Liver (tissue), 9 donors: ENCODE results near the gene TNP2. TPM values are rescaled to one million over a fixed set of nuclear protein-coding genes. Genes with fewer than 3 reads are reported as not detected.

Source experiments
- DNase-seq: peaks from one replicate; pipeline ENCODE4 v3.0.0-alpha.2; 2017; ENCODE audit warnings: low spot score
- H3K27ac ChIP-seq, 2 donors: one replicate each; pipeline ENCODE4 v1.7.0; 2013; ENCODE audit warnings: inconsistent platforms in 2 of 2, low read length in 2 of 2, control low read depth in 1 of 2, low read depth in 1 of 2, mild to moderate bottlenecking in 1 of 2
- H3K27me3 ChIP-seq, 4 donors: one replicate each; pipeline versions ENCODE4 v1.6.1 to v1.7.0; 2013; ENCODE audit warnings: low read length in 3 of 4, inconsistent platforms in 1 of 4, mild to moderate bottlenecking in 1 of 4, moderate library complexity in 1 of 4; ENCODE audit not compliant: control insufficient read depth in 4 of 4, insufficient read depth in 4 of 4
- H3K36me3 ChIP-seq, 4 donors: one replicate each; pipeline versions ENCODE4 v1.6.1 to v1.7.0; 2013; ENCODE audit warnings: low read length in 3 of 4, mild to moderate bottlenecking in 3 of 4, low read depth in 1 of 4, moderate library complexity in 1 of 4; ENCODE audit not compliant: control insufficient read depth in 4 of 4, insufficient read depth in 3 of 4
- H3K4me1 ChIP-seq, 4 donors: one replicate each; pipeline versions ENCODE4 v1.6.1 to v1.7.0; 2013; ENCODE audit warnings: low read length in 3 of 4, mild to moderate bottlenecking in 3 of 4, moderate library complexity in 1 of 4; ENCODE audit not compliant: control insufficient read depth in 4 of 4, insufficient read depth in 4 of 4
- H3K4me3 ChIP-seq, 3 donors: one replicate each; pipeline versions ENCODE4 v1.6.1 to v1.7.0; 2013; ENCODE audit warnings: low read length in 3 of 3, control low read depth in 1 of 3, low read depth in 1 of 3, mild to moderate bottlenecking in 1 of 3
- H3K9ac ChIP-seq, 2 donors: one replicate each; pipeline ENCODE4 v1.7.0; 2013; ENCODE audit warnings: low read length in 2 of 2, mild to moderate bottlenecking in 2 of 2, moderate library complexity in 2 of 2, control low read depth in 1 of 2, low read depth in 1 of 2
- H3K9me3 ChIP-seq, 4 donors: one replicate each; pipeline versions ENCODE4 v1.6.1 to v1.7.0; 2013; ENCODE audit warnings: low read length in 3 of 4; ENCODE audit not compliant: control insufficient read depth in 4 of 4
- EGR1 ChIP-seq, 2 donors: IDR thresholded peaks; 2 replicates each; pipeline ENCODE4 v1.6.1; 2016 to 2018; ENCODE audit warnings: antibody characterized with exemption in 2 of 2, low read depth in 2 of 2
- FOXA1 ChIP-seq: IDR thresholded peaks from 2 replicates; pipeline ENCODE4 v1.6.1; 2016; ENCODE audit warnings: antibody characterized with exemption
- FOXA2 ChIP-seq: IDR thresholded peaks from 2 replicates; pipeline ENCODE4 v1.6.1; 2016; ENCODE audit warnings: antibody characterized with exemption
- GABPA ChIP-seq, 2 donors: IDR thresholded peaks in 1 of 2; conservative IDR thresholded peaks in 1 of 2; 2 replicates each; pipeline ENCODE4 v1.6.1; 2016; ENCODE audit warnings: antibody characterized with exemption in 2 of 2, mild to moderate bottlenecking in 1 of 2, moderate library complexity in 1 of 2
- HNF4A ChIP-seq, 2 donors: conservative IDR thresholded peaks; 2 replicates each; pipeline ENCODE4 v1.6.1; 2016; ENCODE audit warnings: antibody characterized with exemption in 2 of 2, mild to moderate bottlenecking in 2 of 2
- HNF4G ChIP-seq: IDR thresholded peaks from 2 replicates; pipeline ENCODE4 v1.6.1; 2016; ENCODE audit warnings: antibody characterized with exemption
- JUND ChIP-seq, 2 donors: IDR thresholded peaks; 2 replicates each; pipeline ENCODE4 v1.6.1; 2016; ENCODE audit warnings: antibody characterized with exemption in 2 of 2
- MAX ChIP-seq: IDR thresholded peaks from 2 replicates; pipeline ENCODE4 v1.6.1; 2016; ENCODE audit warnings: antibody characterized with exemption
- NR2F2 ChIP-seq: IDR thresholded peaks from 2 replicates; pipeline ENCODE4 v1.6.1; 2016; ENCODE audit warnings: antibody characterized with exemption
- RAD21 ChIP-seq, 2 donors: IDR thresholded peaks; 2 replicates each; pipeline ENCODE4 v1.6.1; 2016; ENCODE audit warnings: antibody characterized with exemption in 2 of 2, mild to moderate bottlenecking in 2 of 2
- RXRA ChIP-seq, 2 donors: IDR thresholded peaks; 2 replicates each; pipeline ENCODE4 v1.6.1; 2017 to 2018; ENCODE audit warnings: antibody characterized with exemption in 2 of 2, mild to moderate bottlenecking in 1 of 2
- SP1 ChIP-seq: IDR thresholded peaks from 2 replicates; pipeline ENCODE4 v1.6.1; 2018; ENCODE audit warnings: antibody characterized with exemption, mild to moderate bottlenecking
- TAF1 ChIP-seq: conservative IDR thresholded peaks from 2 replicates; pipeline ENCODE4 v1.6.1; 2016; ENCODE audit warnings: antibody characterized with exemption, mild to moderate bottlenecking
- YY1 ChIP-seq: IDR thresholded peaks from 2 replicates; pipeline ENCODE4 v1.6.1; 2016; ENCODE audit warnings: antibody characterized with exemption, mild to moderate bottlenecking
- ZBTB33 ChIP-seq: IDR thresholded peaks from 2 replicates; pipeline ENCODE4 v1.6.1; 2016; ENCODE audit warnings: antibody characterized with exemption
- WGBS: extraction: QIAGEN DNeasy Blood & Tissue Kit; methylation state at CpG from one replicate; pipeline ENCODE4 v1.1.7; 2013; 5-methylcytosine and 5-hydroxymethylcytosine counted together
- polyA plus RNA-seq, 2 donors: library from polyadenylated mRNA; stranded (reverse) in 1 of 2; unstranded in 1 of 2; fragments of 200-250 nt in 1 of 2; fragments of >200 nt in 1 of 2; fragmentation: Nextera tagmentation in 1 of 2; extraction: Ambion mirVana in 1 of 2; gene quantifications; one replicate each; pipeline versions ENCODE4 v1.2.1 to v1.2.3, GENCODE V29; 2013 to 2015
- total RNA-seq, 2 donors: library from RNA; depleted of rRNA; stranded (reverse); fragments of >200 nt; gene quantifications; one replicate each; pipeline ENCODE4 v1.2.3, GENCODE V29; 2014
- TF ChIP-seq, protein P1 (sequence below): fragments of 150-350 bp; IDR thresholded peaks from 2 replicates; pipeline ENCODE4 v1.5.1; 2017; ENCODE audit warnings: improper control_type of control experiment, low read depth, low read length; ENCODE audit not compliant: missing input control
- TF ChIP-seq, protein P2 (sequence below): IDR thresholded peaks from 2 replicates; pipeline ENCODE4 v1.6.1; 2016; ENCODE audit warnings: antibody characterized with exemption, mild to moderate bottlenecking
- donor health status: healthy.
- donor health status: healthy.
- donor health status: healthy.
- donor health status: healthy.
- donor health status: healthy.

The TNP2 gene
- total and polyA plus RNA-seq, 4 donors = not detected

DNA sequence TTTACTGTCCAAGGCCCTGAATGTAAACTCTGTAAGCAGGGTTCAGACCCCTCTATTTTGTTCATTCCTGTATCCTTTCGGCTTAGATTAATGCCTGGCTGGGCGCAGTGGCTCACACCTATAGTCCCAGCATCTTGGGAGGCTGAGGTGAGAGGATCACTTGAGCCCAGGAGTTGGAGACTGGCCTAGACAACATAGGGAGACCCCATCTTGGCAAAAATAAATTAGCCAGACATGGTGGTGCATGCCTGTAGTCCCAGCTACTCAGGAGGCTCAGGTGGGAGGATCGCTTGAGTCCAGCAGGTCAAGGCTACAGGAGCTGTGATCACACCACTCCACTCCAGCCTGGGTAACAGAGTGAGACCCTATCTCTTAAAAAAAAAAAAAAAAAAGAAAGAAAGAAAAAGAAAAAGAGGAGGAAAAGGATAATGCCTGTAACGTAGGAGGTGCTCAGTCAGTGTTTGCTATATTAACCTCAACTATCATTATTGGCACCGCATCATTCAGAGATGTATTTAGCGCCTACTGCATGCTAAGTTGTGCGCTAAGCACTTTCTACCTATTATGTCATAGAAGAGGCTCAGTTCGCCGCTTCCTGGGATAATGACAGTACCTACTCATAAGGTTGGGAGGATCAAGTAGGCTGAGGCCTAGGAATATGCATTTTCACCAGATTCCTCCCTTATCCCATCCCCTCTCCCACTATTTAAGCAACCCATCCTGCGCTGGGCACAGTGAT is 18.2 kb downstream of the TNP2 start:
- no peak overlapping the region for H3K4me3 ChIP-seq
- no peak overlapping the region for H3K9ac ChIP-seq
- TF ChIP-seq RXRA (IDR thresholded peaks at IDR 0.05) = no peak
- no peak overlapping the region for H3K27ac ChIP-seq
- no peaks in the 10 kb centered on the region for H3K9me3 ChIP-seq
- peaks cover 0 to 1% (median 0%) of the 10 kb centered on the region in 4 donors for H3K36me3 ChIP-seq
- DNase-seq = no peak
- 97% methylated on average over 10 of the region's 10 CpGs for WGBS
- H3K4me1 ChIP-seq = peaks cover 0 to 13% (median 11%) of the 10 kb centered on the region in 4 donors
- H3K27me3 ChIP-seq = no peaks in the 10 kb centered on the region

DNA sequence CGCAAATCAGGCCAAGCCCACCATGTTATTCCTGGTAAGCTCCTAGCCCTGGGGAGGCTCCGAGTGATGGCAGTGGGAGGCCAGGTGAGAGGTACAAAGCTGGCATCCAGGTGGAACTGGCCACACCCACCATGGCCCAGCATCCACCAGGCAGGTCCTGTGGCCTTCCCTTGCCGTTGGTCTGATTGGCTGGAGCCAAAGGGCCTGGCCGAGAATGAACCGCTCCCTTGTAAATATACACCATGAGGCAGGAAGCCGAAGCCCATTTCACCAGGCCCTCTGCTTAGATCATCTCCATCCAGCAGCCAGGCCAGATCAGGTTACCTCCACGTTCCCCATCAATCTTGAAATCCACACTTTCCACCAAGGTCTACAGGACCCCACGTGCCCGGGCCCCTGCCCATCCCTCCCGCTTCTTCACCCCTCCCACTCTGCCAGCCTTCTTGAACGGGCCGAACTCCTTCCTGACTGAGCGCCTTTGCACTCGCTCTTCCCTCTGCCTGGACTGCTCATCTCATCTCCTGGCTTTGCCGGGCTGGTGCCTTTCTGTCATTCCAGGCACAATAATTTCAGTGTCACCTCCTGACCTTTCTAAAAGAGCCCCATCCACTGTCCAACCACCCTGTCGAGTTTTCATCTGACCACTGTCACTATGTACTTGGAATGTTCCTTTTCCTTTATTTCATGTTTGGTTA is 18.9 kb downstream of the TNP2 start:
- H3K9ac ChIP-seq = no peak overlapping the region
- no peaks in the 10 kb centered on the region for H3K9me3 ChIP-seq
- DNase-seq = no peak
- no peaks in the 10 kb centered on the region for H3K27me3 ChIP-seq
- H3K4me1 ChIP-seq = peaks cover 7 to 17% (median 13%) of the 10 kb centered on the region in 4 donors
- TF ChIP-seq, protein P1, sequence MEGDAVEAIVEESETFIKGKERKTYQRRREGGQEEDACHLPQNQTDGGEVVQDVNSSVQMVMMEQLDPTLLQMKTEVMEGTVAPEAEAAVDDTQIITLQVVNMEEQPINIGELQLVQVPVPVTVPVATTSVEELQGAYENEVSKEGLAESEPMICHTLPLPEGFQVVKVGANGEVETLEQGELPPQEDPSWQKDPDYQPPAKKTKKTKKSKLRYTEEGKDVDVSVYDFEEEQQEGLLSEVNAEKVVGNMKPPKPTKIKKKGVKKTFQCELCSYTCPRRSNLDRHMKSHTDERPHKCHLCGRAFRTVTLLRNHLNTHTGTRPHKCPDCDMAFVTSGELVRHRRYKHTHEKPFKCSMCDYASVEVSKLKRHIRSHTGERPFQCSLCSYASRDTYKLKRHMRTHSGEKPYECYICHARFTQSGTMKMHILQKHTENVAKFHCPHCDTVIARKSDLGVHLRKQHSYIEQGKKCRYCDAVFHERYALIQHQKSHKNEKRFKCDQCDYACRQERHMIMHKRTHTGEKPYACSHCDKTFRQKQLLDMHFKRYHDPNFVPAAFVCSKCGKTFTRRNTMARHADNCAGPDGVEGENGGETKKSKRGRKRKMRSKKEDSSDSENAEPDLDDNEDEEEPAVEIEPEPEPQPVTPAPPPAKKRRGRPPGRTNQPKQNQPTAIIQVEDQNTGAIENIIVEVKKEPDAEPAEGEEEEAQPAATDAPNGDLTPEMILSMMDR = no peak
- TF ChIP-seq RAD21 (IDR thresholded peaks at IDR 0.05) (no peak), SP1 (no peak), EGR1 (IDR thresholded peaks at IDR 0.05; ENCODE audit: low read depth in 2 of 2) (no peak), ZBTB33 (no peak), GABPA (IDR thresholded peaks at IDR 0.05 in 1 of 2, conservative IDR thresholded peaks at IDR 0.05 in 1 of 2) (no peak), HNF4A (conservative IDR thresholded peaks at IDR 0.05) (no peak), MAX (no peak), TAF1 (no peak), HNF4G (no peak), YY1 (no peak), RXRA (IDR thresholded peaks at IDR 0.05) (no peak), JUND (IDR thresholded peaks at IDR 0.05) (no peak), FOXA2 (no peak), FOXA1 (no peak), NR2F2 (no peak)
- TF ChIP-seq, protein P2, sequence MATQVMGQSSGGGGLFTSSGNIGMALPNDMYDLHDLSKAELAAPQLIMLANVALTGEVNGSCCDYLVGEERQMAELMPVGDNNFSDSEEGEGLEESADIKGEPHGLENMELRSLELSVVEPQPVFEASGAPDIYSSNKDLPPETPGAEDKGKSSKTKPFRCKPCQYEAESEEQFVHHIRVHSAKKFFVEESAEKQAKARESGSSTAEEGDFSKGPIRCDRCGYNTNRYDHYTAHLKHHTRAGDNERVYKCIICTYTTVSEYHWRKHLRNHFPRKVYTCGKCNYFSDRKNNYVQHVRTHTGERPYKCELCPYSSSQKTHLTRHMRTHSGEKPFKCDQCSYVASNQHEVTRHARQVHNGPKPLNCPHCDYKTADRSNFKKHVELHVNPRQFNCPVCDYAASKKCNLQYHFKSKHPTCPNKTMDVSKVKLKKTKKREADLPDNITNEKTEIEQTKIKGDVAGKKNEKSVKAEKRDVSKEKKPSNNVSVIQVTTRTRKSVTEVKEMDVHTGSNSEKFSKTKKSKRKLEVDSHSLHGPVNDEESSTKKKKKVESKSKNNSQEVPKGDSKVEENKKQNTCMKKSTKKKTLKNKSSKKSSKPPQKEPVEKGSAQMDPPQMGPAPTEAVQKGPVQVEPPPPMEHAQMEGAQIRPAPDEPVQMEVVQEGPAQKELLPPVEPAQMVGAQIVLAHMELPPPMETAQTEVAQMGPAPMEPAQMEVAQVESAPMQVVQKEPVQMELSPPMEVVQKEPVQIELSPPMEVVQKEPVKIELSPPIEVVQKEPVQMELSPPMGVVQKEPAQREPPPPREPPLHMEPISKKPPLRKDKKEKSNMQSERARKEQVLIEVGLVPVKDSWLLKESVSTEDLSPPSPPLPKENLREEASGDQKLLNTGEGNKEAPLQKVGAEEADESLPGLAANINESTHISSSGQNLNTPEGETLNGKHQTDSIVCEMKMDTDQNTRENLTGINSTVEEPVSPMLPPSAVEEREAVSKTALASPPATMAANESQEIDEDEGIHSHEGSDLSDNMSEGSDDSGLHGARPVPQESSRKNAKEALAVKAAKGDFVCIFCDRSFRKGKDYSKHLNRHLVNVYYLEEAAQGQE = no peak
- H3K27ac ChIP-seq = no peak overlapping the region
- H3K36me3 ChIP-seq = peaks cover 0 to 1% (median 0%) of the 10 kb centered on the region in 4 donors
- H3K4me3 ChIP-seq = no peak overlapping the region
- WGBS = 80% methylated on average over 16 of the region's 16 CpGs
